T-helper 22 cell (primary cell): ENCODE measurements around the gene GSTM3.
"Not testable (repeated sequence)": the region's sequence is repeated elsewhere in the genome, so short reads cannot be mapped to it uniquely, and the experiment has no call there.

ENCODE experiments used
- DNase-seq: peaks from one replicate; pipeline ENCODE4 v3.0.0-alpha.2; 2020; ENCODE audit warnings: low read depth

The GSTM3 gene

GRCh38 chr1:109762039-109762585 lies 21.3 kb upstream of the GSTM3 start:
- no peak for DNase-seq

GRCh38 chr1:109761227-109762038 lies 20.6 kb upstream of the GSTM3 start:
- no peak for DNase-seq

GRCh38 chr1:109760581-109761226 lies 19.9 kb upstream of the GSTM3 start:
- no peak for DNase-seq

- DNase-seq, result no peak
Measured at GRCh38 chr1:109759513-109760334, 18.9 kb upstream of the GSTM3 start.

- no peak for DNase-seq
Measured at GRCh38 chr1:109757936-109758786, 17.3 kb upstream of the GSTM3 start.

- DNase-seq, result no peak
Measured at GRCh38 chr1:109756848-109757521, 16.1 kb upstream of the GSTM3 start.

- DNase-seq, result not testable (repeated sequence)
Measured at GRCh38 chr1:109756325-109756724, 15.5 kb upstream of the GSTM3 start.

GRCh38 chr1:109754738-109755137 lies 13.9 kb upstream of the GSTM3 start:
- no peak for DNase-seq

GRCh38 chr1:109751531-109752260 lies 10.9 kb upstream of the GSTM3 start:
- no peak for DNase-seq

- no peak for DNase-seq
Measured at GRCh38 chr1:109750920-109751319, 10.1 kb upstream of the GSTM3 start.

- no peak for DNase-seq
Measured at GRCh38 chr1:109750241-109750882, 9.5 kb upstream of the GSTM3 start.

- no peak for DNase-seq
Measured at GRCh38 chr1:109749221-109749620, 8.4 kb upstream of the GSTM3 start.

GRCh38 chr1:109748311-109748710 lies 7.5 kb upstream of the GSTM3 start:
- DNase-seq, result not testable (repeated sequence)

GRCh38 chr1:109739738-109740614 lies 862 bp downstream of the GSTM3 start:
- peak; percentile 73 for DNase-seq

GRCh38 chr1:109733236-109733870 lies 7.5 kb downstream of the GSTM3 start:
- DNase-seq, result no peak

GRCh38 chr1:109732390-109732881 lies 8.4 kb downstream of the GSTM3 start:
- DNase-seq, result no peak

GRCh38 chr1:109730666-109731065 lies 10.2 kb downstream of the GSTM3 start:
- no peak for DNase-seq

GRCh38 chr1:109728870-109729269 lies 12.0 kb downstream of the GSTM3 start:
- DNase-seq, result no peak
